WTC11 (cell line): Measurements from ENCODE around the gene PTPRT. TPM values are rescaled to one million over a fixed set of nuclear protein-coding genes. Genes with fewer than 3 reads are reported as not detected.

Experiments
- ATAC-seq: fragments of 200-7000 bp; cut with Tn5 transposase; 2 replicates; pipeline ENCODE4 v1.10.0; 2021; ENCODE audit warnings: mild to moderate bottlenecking, moderate library complexity
- CTCF ChIA-PET: fragments of 300-600 bp; sonication (Branson Sonifier 250); formaldehyde crosslinking; loops from one replicate; lab custom pipeline; 2021; ENCODE audit warnings: antibody characterized with exemption; lab: Charles Lee
- POLR2A ChIA-PET: fragments of 350-600 bp; sonication (Branson Sonifier 250); formaldehyde crosslinking; loops from one replicate; lab custom pipeline; 2021; ENCODE audit warnings: antibody characterized with exemption; lab: Charles Lee
- DNase-seq: peaks from one replicate; pipeline ENCODE4 v3.0.0; 2021; ENCODE audit warnings: low spot score
- H3K27ac Mint-ChIP-seq: 2 replicates; pipeline ENCODE4 v1.8.0; 2021; ENCODE audit warnings: mixed read lengths
- H3K27me3 Mint-ChIP-seq: 2 replicates; pipeline ENCODE4 v1.8.0; 2021; ENCODE audit warnings: low read depth, mild to moderate bottlenecking, moderate library complexity, mixed read lengths
- H3K36me3 Mint-ChIP-seq: 2 replicates; pipeline ENCODE4 v1.8.0; 2021; ENCODE audit warnings: mixed read lengths
- H3K4me1 Mint-ChIP-seq: 2 replicates; pipeline ENCODE4 v1.8.0; 2022; ENCODE audit warnings: mixed read lengths
- H3K4me3 Mint-ChIP-seq: 2 replicates; pipeline ENCODE4 v1.8.0; 2021; ENCODE audit warnings: mild to moderate bottlenecking, moderate library complexity, mixed read lengths
- H3K9me3 Mint-ChIP-seq: 2 replicates; pipeline ENCODE4 v1.8.0; 2021; ENCODE audit warnings: mixed read lengths
- AR ChIP-seq: fragments of 250-450 bp; sonication (Bioruptor Pico); IDR thresholded peaks from 2 replicates; pipeline ENCODE4 v1.9.0; 2021; ENCODE audit warnings: mild to moderate bottlenecking
- ARID4B ChIP-seq: sonication (generic); formaldehyde crosslinking; IDR thresholded peaks from 2 replicates; pipeline ENCODE4 v1.8.0; 2023; ENCODE audit warnings: missing genetic modification reagents, mild to moderate bottlenecking, borderline replicate concordance
- ELF4 ChIP-seq: sonication (generic); formaldehyde crosslinking; IDR thresholded peaks from 2 replicates; pipeline ENCODE4 v1.8.1; 2022; ENCODE audit warnings: low read depth, mild to moderate bottlenecking, moderate library complexity, missing genetic modification reagents
- EMX1 ChIP-seq: fragments of 250-450 bp; sonication (Bioruptor Pico); IDR thresholded peaks from 2 replicates; pipeline ENCODE4 v1.8.0; 2021; ENCODE audit warnings: mild to moderate bottlenecking
- ETV6 ChIP-seq: sonication (generic); formaldehyde crosslinking; IDR thresholded peaks from 2 replicates; pipeline ENCODE4 v1.8.1; 2022; ENCODE audit warnings: mild to moderate bottlenecking, missing genetic modification reagents
- GTF2I ChIP-seq: fragments of 250-450 bp; sonication (Bioruptor Pico); conservative IDR thresholded peaks from 2 replicates; pipeline ENCODE4 v1.4.0; 2021; ENCODE audit warnings: mild to moderate bottlenecking
- HMGA2 ChIP-seq: fragments of 250-450 bp; sonication (Bioruptor Pico); IDR thresholded peaks from 2 replicates; pipeline ENCODE4 v1.4.0; 2021; ENCODE audit warnings: mild to moderate bottlenecking, moderate library complexity
- IRF1 ChIP-seq: sonication (generic); formaldehyde crosslinking; IDR thresholded peaks from 2 replicates; pipeline ENCODE4 v1.8.0; 2023; ENCODE audit warnings: missing genetic modification reagents
- JAZF1 ChIP-seq: fragments of 250-450 bp; sonication (Bioruptor Pico); IDR thresholded peaks from 2 replicates; pipeline ENCODE4 v1.9.0; 2021; ENCODE audit warnings: moderate library complexity, mild to moderate bottlenecking, inconsistent platforms
- MXD4 ChIP-seq: fragments of 250-450 bp; sonication (Bioruptor Pico); IDR thresholded peaks from 2 replicates; pipeline ENCODE4 v1.8.0; 2021; ENCODE audit warnings: mild to moderate bottlenecking, moderate library complexity, borderline replicate concordance
- NFE2L1 ChIP-seq: sonication (generic); formaldehyde crosslinking; IDR thresholded peaks from 2 replicates; pipeline ENCODE4 v1.8.1; 2023; ENCODE audit warnings: missing genetic modification reagents
- NR2C2 ChIP-seq: sonication (generic); formaldehyde crosslinking; IDR thresholded peaks from 2 replicates; pipeline ENCODE4 v1.8.0; 2022; ENCODE audit warnings: mild to moderate bottlenecking, missing genetic modification reagents
- RORB ChIP-seq: fragments of 250-450 bp; sonication (Bioruptor Pico); IDR thresholded peaks from 2 replicates; pipeline ENCODE4 v1.9.0; 2021; ENCODE audit warnings: mild to moderate bottlenecking
- SMAD4 ChIP-seq: sonication (generic); formaldehyde crosslinking; IDR thresholded peaks from 2 replicates; pipeline ENCODE4 v1.8.0; 2022; ENCODE audit warnings: mild to moderate bottlenecking, missing genetic modification reagents
- USF2 ChIP-seq: sonication (generic); formaldehyde crosslinking; IDR thresholded peaks from 2 replicates; pipeline ENCODE4 v1.8.1; 2023; ENCODE audit warnings: mild to moderate bottlenecking, missing genetic modification reagents, moderate library complexity
- ZBTB21 ChIP-seq: sonication (generic); formaldehyde crosslinking; IDR thresholded peaks from 2 replicates; pipeline ENCODE4 v1.8.1; 2023; ENCODE audit warnings: mild to moderate bottlenecking, missing genetic modification reagents, borderline replicate concordance
- ZNF219 ChIP-seq: sonication (generic); formaldehyde crosslinking; IDR thresholded peaks from 2 replicates; pipeline ENCODE4 v1.8.0; 2023; ENCODE audit warnings: missing genetic modification reagents, mild to moderate bottlenecking, borderline replicate concordance
- ZNF232 ChIP-seq: sonication (generic); formaldehyde crosslinking; IDR thresholded peaks from 2 replicates; pipeline ENCODE4 v1.8.0; 2022; ENCODE audit warnings: mild to moderate bottlenecking, missing genetic modification reagents
- ZNF396 ChIP-seq: fragments of 250-450 bp; sonication (Bioruptor Pico); IDR thresholded peaks from 2 replicates; pipeline ENCODE4 v1.8.0; 2021; ENCODE audit warnings: mild to moderate bottlenecking, moderate library complexity, borderline replicate concordance
- total RNA-seq: library from RNA; stranded (reverse); gene quantifications from 3 replicates; pipeline ENCODE4 v1.2.3, GENCODE V29; 2021
- TF ChIP-seq, protein P1 (sequence below): sonication (generic); formaldehyde crosslinking; IDR thresholded peaks from 2 replicates; pipeline ENCODE4 v1.8.1; 2023; ENCODE audit warnings: mild to moderate bottlenecking, missing genetic modification reagents
- TF ChIP-seq, protein P2 (sequence below): sonication (generic); formaldehyde crosslinking; IDR thresholded peaks from 2 replicates; pipeline ENCODE4 v1.8.1; 2022; ENCODE audit warnings: low read depth, mild to moderate bottlenecking, moderate library complexity, missing genetic modification reagents, borderline replicate concordance
- TF ChIP-seq, protein P3 (sequence below): sonication (generic); formaldehyde crosslinking; IDR thresholded peaks from 2 replicates; pipeline ENCODE4 v1.8.0; 2022; ENCODE audit warnings: mild to moderate bottlenecking, missing genetic modification reagents
- TF ChIP-seq, protein P4 (sequence below): sonication (generic); formaldehyde crosslinking; IDR thresholded peaks from 2 replicates; pipeline ENCODE4 v1.8.0; 2022; ENCODE audit warnings: mild to moderate bottlenecking, missing genetic modification reagents

PTPRT gene
- total RNA-seq, 1 experiment from 2014 or later = 1.1 TPM

DNA sequence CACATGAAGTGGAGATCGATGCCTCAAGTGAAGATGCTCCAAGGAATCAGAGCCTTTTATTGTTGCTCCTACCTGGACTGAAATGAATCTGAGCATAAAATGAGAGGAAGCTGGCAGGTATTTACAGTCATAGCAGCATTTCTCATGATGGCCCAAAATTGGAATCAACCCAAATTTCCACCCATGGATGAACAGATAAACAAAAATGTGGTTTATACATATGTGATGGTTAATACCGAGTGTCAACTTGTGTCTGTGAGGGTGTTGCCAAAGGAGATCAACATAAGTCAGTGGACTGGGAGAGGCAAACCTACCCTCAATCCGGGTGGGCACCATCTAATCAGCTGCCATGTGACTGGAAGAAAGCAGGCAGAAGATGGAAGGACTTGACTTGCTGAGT is 178.2 kb downstream of the PTPRT start (continued):
- TF ChIP-seq ELF4 (CRISPR knock-in tag) = no peak
- no peak for TF ChIP-seq NR2C2 (CRISPR knock-in tag)

DNA sequence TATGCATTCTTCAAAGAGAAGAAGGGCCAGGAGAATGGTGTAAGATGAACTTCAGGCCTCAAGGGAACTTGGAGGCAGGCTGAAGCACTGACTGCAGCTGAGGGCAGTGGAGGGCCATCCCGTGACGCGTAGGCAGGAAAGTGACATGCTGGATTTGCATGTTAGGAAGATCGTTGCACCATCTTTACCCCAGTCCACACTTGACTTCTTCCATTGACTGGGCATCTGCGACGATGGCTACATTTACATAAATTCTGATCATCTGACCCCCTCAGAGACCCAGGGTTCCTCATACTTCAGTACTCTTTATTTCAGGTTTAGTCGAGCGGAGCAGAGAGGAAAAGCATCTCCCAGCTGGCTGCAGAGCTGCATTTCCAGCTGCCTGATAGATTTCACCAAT is 180.2 kb downstream of the PTPRT start:
- TF ChIP-seq NFE2L1 (CRISPR knock-in tag) (no peak), ZNF396 (CRISPR knock-in tag) (no peak), ZBTB21 (no peak), ZNF219 (CRISPR knock-in tag) (no peak), RORB (no peak)
- TF ChIP-seq, protein P1, sequence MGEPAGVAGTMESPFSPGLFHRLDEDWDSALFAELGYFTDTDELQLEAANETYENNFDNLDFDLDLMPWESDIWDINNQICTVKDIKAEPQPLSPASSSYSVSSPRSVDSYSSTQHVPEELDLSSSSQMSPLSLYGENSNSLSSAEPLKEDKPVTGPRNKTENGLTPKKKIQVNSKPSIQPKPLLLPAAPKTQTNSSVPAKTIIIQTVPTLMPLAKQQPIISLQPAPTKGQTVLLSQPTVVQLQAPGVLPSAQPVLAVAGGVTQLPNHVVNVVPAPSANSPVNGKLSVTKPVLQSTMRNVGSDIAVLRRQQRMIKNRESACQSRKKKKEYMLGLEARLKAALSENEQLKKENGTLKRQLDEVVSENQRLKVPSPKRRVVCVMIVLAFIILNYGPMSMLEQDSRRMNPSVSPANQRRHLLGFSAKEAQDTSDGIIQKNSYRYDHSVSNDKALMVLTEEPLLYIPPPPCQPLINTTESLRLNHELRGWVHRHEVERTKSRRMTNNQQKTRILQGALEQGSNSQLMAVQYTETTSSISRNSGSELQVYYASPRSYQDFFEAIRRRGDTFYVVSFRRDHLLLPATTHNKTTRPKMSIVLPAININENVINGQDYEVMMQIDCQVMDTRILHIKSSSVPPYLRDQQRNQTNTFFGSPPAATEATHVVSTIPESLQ = no peak
- DNase-seq (no peak), ATAC-seq (no peak)
- H3K4me3 Mint-ChIP-seq = no peak overlapping the region
- H3K36me3 Mint-ChIP-seq = no peaks in the 10 kb centered on the region
- no peaks in the 10 kb centered on the region for H3K27me3 Mint-ChIP-seq
- POLR2A ChIA-PET = no interaction called here
- CTCF ChIA-PET = no interaction called here
- peaks cover 15% of the 10 kb centered on the region for H3K9me3 Mint-ChIP-seq
- peaks cover 8% of the 10 kb centered on the region for H3K4me1 Mint-ChIP-seq
- no peak overlapping the region for H3K27ac Mint-ChIP-seq

DNA sequence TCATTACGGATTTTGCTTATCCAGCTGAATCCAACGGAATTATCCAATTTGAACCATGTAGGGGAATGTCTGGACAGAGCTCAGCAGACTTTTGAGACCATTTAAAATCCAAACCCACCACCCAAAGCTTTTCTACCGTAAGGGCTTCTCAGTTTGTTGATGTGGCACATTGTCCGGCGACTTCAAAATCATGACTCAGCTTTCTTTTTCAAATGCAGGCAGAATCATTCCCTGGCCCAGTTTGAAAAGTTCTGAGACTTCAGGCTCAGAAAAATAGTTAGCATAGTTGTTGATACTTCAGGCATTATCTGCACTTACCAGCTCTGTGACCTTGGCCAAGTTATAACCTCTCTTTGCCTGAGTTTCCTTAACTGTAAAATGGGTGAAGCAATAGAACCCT is 182.2 kb downstream of the PTPRT start:
- H3K9me3 Mint-ChIP-seq = peaks cover 15% of the 10 kb centered on the region
- no peaks in the 10 kb centered on the region for H3K36me3 Mint-ChIP-seq
- ATAC-seq (no peak), DNase-seq (no peak)
- ChIA-PET CTCF (no interaction called here), POLR2A (no interaction called here)
- no peak overlapping the region for H3K4me3 Mint-ChIP-seq
- no peaks in the 10 kb centered on the region for H3K27me3 Mint-ChIP-seq
- H3K27ac Mint-ChIP-seq = no peak overlapping the region
- H3K4me1 Mint-ChIP-seq = peaks cover 3% of the 10 kb centered on the region; the same call in 1 of the 2 replicates
- TF ChIP-seq SMAD4 (CRISPR knock-in tag) (no peak), ETV6 (no peak), GTF2I (no peak), MXD4 (CRISPR knock-in tag) (no peak), USF2 (CRISPR knock-in tag) (no peak), ARID4B (no peak), AR (CRISPR knock-in tag) (no peak), ZNF232 (CRISPR knock-in tag) (no peak), IRF1 (CRISPR knock-in tag) (no peak), EMX1 (CRISPR knock-in tag) (no peak), JAZF1 (no peak), HMGA2 (no peak)
- TF ChIP-seq, protein P2, sequence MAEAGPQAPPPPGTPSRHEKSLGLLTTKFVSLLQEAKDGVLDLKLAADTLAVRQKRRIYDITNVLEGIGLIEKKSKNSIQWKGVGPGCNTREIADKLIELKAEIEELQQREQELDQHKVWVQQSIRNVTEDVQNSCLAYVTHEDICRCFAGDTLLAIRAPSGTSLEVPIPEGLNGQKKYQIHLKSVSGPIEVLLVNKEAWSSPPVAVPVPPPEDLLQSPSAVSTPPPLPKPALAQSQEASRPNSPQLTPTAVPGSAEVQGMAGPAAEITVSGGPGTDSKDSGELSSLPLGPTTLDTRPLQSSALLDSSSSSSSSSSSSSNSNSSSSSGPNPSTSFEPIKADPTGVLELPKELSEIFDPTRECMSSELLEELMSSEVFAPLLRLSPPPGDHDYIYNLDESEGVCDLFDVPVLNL (CRISPR knock-in tag) = no peak
- TF ChIP-seq, protein P3, sequence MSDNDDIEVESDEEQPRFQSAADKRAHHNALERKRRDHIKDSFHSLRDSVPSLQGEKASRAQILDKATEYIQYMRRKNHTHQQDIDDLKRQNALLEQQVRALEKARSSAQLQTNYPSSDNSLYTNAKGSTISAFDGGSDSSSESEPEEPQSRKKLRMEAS = no peak
- TF ChIP-seq, protein P4, sequence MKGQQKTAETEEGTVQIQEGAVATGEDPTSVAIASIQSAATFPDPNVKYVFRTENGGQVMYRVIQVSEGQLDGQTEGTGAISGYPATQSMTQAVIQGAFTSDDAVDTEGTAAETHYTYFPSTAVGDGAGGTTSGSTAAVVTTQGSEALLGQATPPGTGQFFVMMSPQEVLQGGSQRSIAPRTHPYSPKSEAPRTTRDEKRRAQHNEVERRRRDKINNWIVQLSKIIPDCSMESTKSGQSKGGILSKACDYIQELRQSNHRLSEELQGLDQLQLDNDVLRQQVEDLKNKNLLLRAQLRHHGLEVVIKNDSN (CRISPR knock-in tag) = no peak
